ENCODE data around the gene SERPINB8.
"Not testable (repeated sequence)": the region's sequence is repeated elsewhere in the genome, so short reads cannot be mapped to it uniquely, and the experiment has no call there.

Gene SERPINB8

GRCh38 chr18:63929369-63929768, 40.5 kb upstream of the SERPINB8 start:
- not testable (repeated sequence) for H2AK5ac ChIP-seq (ENCODE audit: low read depth, low read length); H3K79me1 ChIP-seq (ENCODE audit: low read depth, low read length); H3K4me2 ChIP-seq (ENCODE audit: insufficient read depth, low read length, poor library complexity, severe bottlenecking); H4K8ac ChIP-seq (ENCODE audit: low read depth, low read length); H3K9ac ChIP-seq (ENCODE audit: low read depth, low read length, poor library complexity); H3K4me3 ChIP-seq (ENCODE audit: low read length in 2 of 2); H3K36me3 ChIP-seq (replicated peaks in 1 of 2; ENCODE audit: control insufficient read depth in 2 of 2, insufficient read depth in 2 of 2, low read length in 2 of 2); H3K4ac ChIP-seq (ENCODE audit: low read length); H2BK15ac ChIP-seq (ENCODE audit: low read length); H3K14ac ChIP-seq (ENCODE audit: low read length); H2AFZ ChIP-seq (ENCODE audit: low read length); H4K91ac ChIP-seq (ENCODE audit: low read depth, low read length, poor library complexity); H2BK12ac ChIP-seq (ENCODE audit: low read length); H3K9me3 ChIP-seq (replicated peaks in 1 of 2; ENCODE audit: control insufficient read depth in 2 of 2, insufficient read depth in 1 of 2, low read depth in 1 of 2, low read length in 2 of 2); H2BK120ac ChIP-seq (ENCODE audit: low read depth, low read length); H3K27ac ChIP-seq (replicated peaks; ENCODE audit: low read length); H3K4me1 ChIP-seq (ENCODE audit: control insufficient read depth in 2 of 2, insufficient read depth in 1 of 2, low read depth in 1 of 2, low read length in 2 of 2); H3K18ac ChIP-seq (ENCODE audit: low read length); H3K23ac ChIP-seq (ENCODE audit: low read depth, low read length, poor library complexity); H2BK5ac ChIP-seq (ENCODE audit: low read length); DNase-seq (ENCODE audit: low spot score); H3K27me3 ChIP-seq (ENCODE audit: control insufficient read depth in 3 of 3, insufficient read depth in 3 of 3, low read depth in 1 of 3, low read length in 3 of 3)

GRCh38 chr18:63930773-63931354, 39.0 kb upstream of the SERPINB8 start:
- Histone ChIP-seq H2AFZ (ENCODE audit: low read length) (no peak overlapping the region), H2AK5ac (ENCODE audit: low read depth, low read length) (no peak overlapping the region), H3K14ac (ENCODE audit: low read length) (no peak overlapping the region), H3K4ac (ENCODE audit: low read length) (no peak overlapping the region), H2BK15ac (ENCODE audit: low read length) (no peak overlapping the region), H3K9me3 (replicated peaks in 1 of 2; ENCODE audit: control insufficient read depth in 2 of 2, insufficient read depth in 1 of 2, low read depth in 1 of 2, low read length in 2 of 2) (no peaks in the 10 kb centered on the region), H2BK120ac (ENCODE audit: low read depth, low read length) (no peak overlapping the region), H2BK5ac (ENCODE audit: low read length) (no peak overlapping the region), H3K36me3 (replicated peaks in 1 of 2; ENCODE audit: control insufficient read depth in 2 of 2, insufficient read depth in 2 of 2, low read length in 2 of 2) (no peaks in the 10 kb centered on the region), H3K27ac (replicated peaks; ENCODE audit: low read length) (no peak overlapping the region), H3K27me3 (ENCODE audit: control insufficient read depth in 3 of 3, insufficient read depth in 3 of 3, low read depth in 1 of 3, low read length in 3 of 3) (peaks cover 0 to 3% (median 0%) of the 10 kb centered on the region in 3 experiments), H2BK12ac (ENCODE audit: low read length) (no peak overlapping the region), H3K4me1 (ENCODE audit: control insufficient read depth in 2 of 2, insufficient read depth in 1 of 2, low read depth in 1 of 2, low read length in 2 of 2) (no peaks in the 10 kb centered on the region), H3K9ac (ENCODE audit: low read depth, low read length, poor library complexity) (no peak overlapping the region), H3K4me2 (ENCODE audit: insufficient read depth, low read length, poor library complexity, severe bottlenecking) (no peak overlapping the region), H3K4me3 (ENCODE audit: low read length in 2 of 2) (no peak overlapping the region), H3K23ac (ENCODE audit: low read depth, low read length, poor library complexity) (no peak overlapping the region), H4K8ac (ENCODE audit: low read depth, low read length) (no peak overlapping the region), H3K79me1 (ENCODE audit: low read depth, low read length) (no peaks in the 10 kb centered on the region), H4K91ac (ENCODE audit: low read depth, low read length, poor library complexity) (no peak overlapping the region), H3K18ac (ENCODE audit: low read length) (no peak overlapping the region)
- DNase-seq (ENCODE audit: low spot score), result no peak
- no CpG with 5 or more reads among the region's 3 CpGs for WGBS, 2 donors (ENCODE audit: extremely low coverage in 2 of 2, insufficient read length in 2 of 2, insufficient replicate concordance in 1 of 2)

GRCh38 chr18:63936156-63936931, 33.5 kb upstream of the SERPINB8 start:
- no CpG with 5 or more reads among the region's 54 CpGs for WGBS, 2 donors (ENCODE audit: extremely low coverage in 2 of 2, insufficient read length in 2 of 2, insufficient replicate concordance in 1 of 2)
- H3K4me3 ChIP-seq (ENCODE audit: low read length in 2 of 2), result peak overlapping the region; percentile 39 to 77
- peak; percentile 69 for DNase-seq (ENCODE audit: low spot score)
- no peak overlapping the region for H3K14ac ChIP-seq (ENCODE audit: low read length)
- H2AK5ac ChIP-seq (ENCODE audit: low read depth, low read length), result no peak overlapping the region
- no peak overlapping the region for H2BK12ac ChIP-seq (ENCODE audit: low read length)
- no peak overlapping the region for H2BK120ac ChIP-seq (ENCODE audit: low read depth, low read length)
- H3K4me1 ChIP-seq (ENCODE audit: control insufficient read depth in 2 of 2, insufficient read depth in 1 of 2, low read depth in 1 of 2, low read length in 2 of 2), result peaks cover 0 to 4% of the 10 kb centered on the region in 2 donors
- peak overlapping the region; percentile 89 for H3K18ac ChIP-seq (ENCODE audit: low read length)
- peak overlapping the region; percentile 96 for H2AFZ ChIP-seq (ENCODE audit: low read length)
- no peaks in the 10 kb centered on the region for H3K9me3 ChIP-seq (replicated peaks in 1 of 2; ENCODE audit: control insufficient read depth in 2 of 2, insufficient read depth in 1 of 2, low read depth in 1 of 2, low read length in 2 of 2)
- no peaks in the 10 kb centered on the region for H3K79me1 ChIP-seq (ENCODE audit: low read depth, low read length)
- peak overlapping the region; percentile 78 for H3K23ac ChIP-seq (ENCODE audit: low read depth, low read length, poor library complexity)
- H2BK5ac ChIP-seq (ENCODE audit: low read length), result no peak overlapping the region
- peaks cover 0 to 17% (median 13%) of the 10 kb centered on the region in 3 experiments for H3K27me3 ChIP-seq (ENCODE audit: control insufficient read depth in 3 of 3, insufficient read depth in 3 of 3, low read depth in 1 of 3, low read length in 3 of 3)
- H3K4ac ChIP-seq (ENCODE audit: low read length), result no peak overlapping the region
- H4K8ac ChIP-seq (ENCODE audit: low read depth, low read length), result no peak overlapping the region
- H3K27ac ChIP-seq (replicated peaks; ENCODE audit: low read length), result no peak overlapping the region
- no peaks in the 10 kb centered on the region for H3K36me3 ChIP-seq (replicated peaks in 1 of 2; ENCODE audit: control insufficient read depth in 2 of 2, insufficient read depth in 2 of 2, low read length in 2 of 2)
- peak overlapping the region; percentile 6 for H2BK15ac ChIP-seq (ENCODE audit: low read length)
- H3K9ac ChIP-seq (ENCODE audit: low read depth, low read length, poor library complexity), result peak overlapping the region; percentile 80
- peak overlapping the region; percentile 94 for H3K4me2 ChIP-seq (ENCODE audit: insufficient read depth, low read length, poor library complexity, severe bottlenecking)
- no peak overlapping the region for H4K91ac ChIP-seq (ENCODE audit: low read depth, low read length, poor library complexity)

GRCh38 chr18:63936932-63937393, 32.9 kb upstream of the SERPINB8 start:
- H3K4ac ChIP-seq (ENCODE audit: low read length), result no peak overlapping the region
- H3K9ac ChIP-seq (ENCODE audit: low read depth, low read length, poor library complexity), result no peak overlapping the region
- peak overlapping the region; percentile 89 for H3K18ac ChIP-seq (ENCODE audit: low read length)
- no CpG with 5 or more reads among the region's 19 CpGs for WGBS, 2 donors (ENCODE audit: extremely low coverage in 2 of 2, insufficient read length in 2 of 2, insufficient replicate concordance in 1 of 2)
- H3K23ac ChIP-seq (ENCODE audit: low read depth, low read length, poor library complexity), result peak overlapping the region; percentile 78
- H3K79me1 ChIP-seq (ENCODE audit: low read depth, low read length), result no peaks in the 10 kb centered on the region
- no peak for DNase-seq (ENCODE audit: low spot score)
- peak overlapping the region; percentile 12 for H3K14ac ChIP-seq (ENCODE audit: low read length)
- no peak overlapping the region for H2AK5ac ChIP-seq (ENCODE audit: low read depth, low read length)
- H3K27ac ChIP-seq (replicated peaks; ENCODE audit: low read length), result no peak overlapping the region
- H2BK120ac ChIP-seq (ENCODE audit: low read depth, low read length), result no peak overlapping the region
- peak overlapping the region in 1 of 2 donors; percentile 77 for H3K4me3 ChIP-seq (ENCODE audit: low read length in 2 of 2)
- H4K91ac ChIP-seq (ENCODE audit: low read depth, low read length, poor library complexity), result no peak overlapping the region
- H3K4me1 ChIP-seq (ENCODE audit: control insufficient read depth in 2 of 2, insufficient read depth in 1 of 2, low read depth in 1 of 2, low read length in 2 of 2), result peaks cover 0 to 4% of the 10 kb centered on the region in 2 donors
- H2BK5ac ChIP-seq (ENCODE audit: low read length), result no peak overlapping the region
- H3K36me3 ChIP-seq (replicated peaks in 1 of 2; ENCODE audit: control insufficient read depth in 2 of 2, insufficient read depth in 2 of 2, low read length in 2 of 2), result no peaks in the 10 kb centered on the region
- peak overlapping the region; percentile 6 for H2BK15ac ChIP-seq (ENCODE audit: low read length)
- H2BK12ac ChIP-seq (ENCODE audit: low read length), result no peak overlapping the region
- no peak overlapping the region for H4K8ac ChIP-seq (ENCODE audit: low read depth, low read length)
- peak overlapping the region; percentile 96 for H2AFZ ChIP-seq (ENCODE audit: low read length)
- H3K9me3 ChIP-seq (replicated peaks in 1 of 2; ENCODE audit: control insufficient read depth in 2 of 2, insufficient read depth in 1 of 2, low read depth in 1 of 2, low read length in 2 of 2), result no peaks in the 10 kb centered on the region
- peaks cover 0 to 17% (median 13%) of the 10 kb centered on the region in 3 experiments for H3K27me3 ChIP-seq (ENCODE audit: control insufficient read depth in 3 of 3, insufficient read depth in 3 of 3, low read depth in 1 of 3, low read length in 3 of 3)
- H3K4me2 ChIP-seq (ENCODE audit: insufficient read depth, low read length, poor library complexity, severe bottlenecking), result peak overlapping the region; percentile 94

Data from neuronal stem cell (in vitro differentiated cells).